Stimulated activated CD8-positive, alpha-beta memory T cell treated with anti-CD3 and anti-CD28 coated beads, Interleukin-7, amount 100 ng/mL, for 24 hours (primary cell): ENCODE measurements around the gene TRIM9.

ENCODE experiments used
- DNase-seq: peaks from one replicate; pipeline ENCODE4 v3.0.0-alpha.2; 2020; ENCODE audit warnings: low read depth

TRIM9 gene

DNA sequence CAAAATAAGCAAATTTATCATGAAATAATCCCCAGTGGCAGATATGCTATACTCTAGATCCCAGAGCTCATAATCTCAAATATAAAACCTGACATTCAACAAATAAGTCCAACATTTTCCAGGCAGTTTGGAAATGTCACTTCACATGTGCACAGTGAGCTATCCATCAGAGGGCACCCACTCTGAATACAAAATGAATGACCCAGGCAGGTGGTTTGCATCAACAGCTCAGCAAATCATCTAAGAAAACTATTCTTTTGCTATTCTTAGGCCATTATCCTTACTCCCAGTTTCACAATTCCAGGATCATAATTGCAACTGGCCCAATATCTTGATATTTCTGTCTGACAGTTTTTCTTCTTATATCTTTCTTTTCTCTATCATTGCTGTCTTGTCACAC, 38.5 kb downstream of the TRIM9 start:
- no peak for DNase-seq

DNA sequence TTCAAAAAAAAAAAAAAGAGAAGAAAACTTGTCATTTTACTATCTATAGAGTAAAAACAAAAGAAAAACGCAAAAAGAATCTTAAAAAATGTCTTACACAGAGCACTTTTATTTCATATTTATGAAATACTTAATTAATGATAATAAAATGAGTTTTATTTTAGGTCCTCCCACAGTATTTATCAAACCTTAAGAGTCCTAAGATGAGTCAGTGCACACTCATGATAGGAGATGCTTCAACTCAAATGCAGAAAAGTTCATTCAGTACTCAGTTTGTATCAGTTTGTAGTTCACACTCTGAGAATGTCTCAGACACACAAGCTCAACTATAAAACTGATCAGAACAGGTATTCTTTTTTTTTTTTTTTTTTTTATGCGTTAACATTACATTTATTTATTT, 41.7 kb downstream of the TRIM9 start:
- no peak for DNase-seq

DNA sequence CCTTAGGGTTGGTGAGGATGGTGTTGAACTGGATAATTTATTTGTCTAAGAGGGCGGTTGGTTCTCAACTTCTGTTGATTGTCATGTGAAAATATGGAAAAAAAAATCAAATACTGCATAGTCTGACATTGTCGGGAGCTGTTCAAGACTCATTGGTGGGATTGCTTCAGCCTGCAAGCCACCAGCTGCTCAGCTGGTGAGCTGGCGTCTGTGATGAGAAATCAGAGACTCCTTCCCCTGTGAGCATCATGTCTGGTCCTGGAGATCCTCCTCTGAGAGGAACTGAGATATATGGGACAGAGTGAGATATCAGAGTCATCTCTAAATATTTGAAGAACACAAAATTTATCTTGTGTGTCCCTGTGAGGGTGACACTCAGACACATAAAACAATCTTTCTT, 49.9 kb downstream of the TRIM9 start:
- no peak for DNase-seq

DNA sequence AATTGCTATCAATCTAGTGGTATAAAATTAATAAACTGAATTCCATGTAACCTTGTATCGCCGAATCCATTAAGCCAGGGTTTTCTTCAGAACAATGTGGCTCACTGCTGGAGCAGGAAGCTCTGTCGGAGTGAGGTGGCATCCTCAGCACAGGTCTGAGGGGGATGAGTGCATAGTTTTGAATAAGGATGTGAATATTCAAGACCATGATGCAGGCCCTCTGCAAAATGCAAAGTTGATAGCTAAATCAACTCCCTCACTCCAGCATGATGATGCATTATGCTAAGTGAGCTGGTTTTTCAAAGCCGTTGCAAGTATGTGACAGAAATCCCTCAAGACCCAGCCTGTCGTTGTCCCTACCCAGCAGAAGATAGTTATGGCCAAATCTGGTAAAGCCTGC, 53.0 kb downstream of the TRIM9 start:
- DNase-seq = no peak

DNA sequence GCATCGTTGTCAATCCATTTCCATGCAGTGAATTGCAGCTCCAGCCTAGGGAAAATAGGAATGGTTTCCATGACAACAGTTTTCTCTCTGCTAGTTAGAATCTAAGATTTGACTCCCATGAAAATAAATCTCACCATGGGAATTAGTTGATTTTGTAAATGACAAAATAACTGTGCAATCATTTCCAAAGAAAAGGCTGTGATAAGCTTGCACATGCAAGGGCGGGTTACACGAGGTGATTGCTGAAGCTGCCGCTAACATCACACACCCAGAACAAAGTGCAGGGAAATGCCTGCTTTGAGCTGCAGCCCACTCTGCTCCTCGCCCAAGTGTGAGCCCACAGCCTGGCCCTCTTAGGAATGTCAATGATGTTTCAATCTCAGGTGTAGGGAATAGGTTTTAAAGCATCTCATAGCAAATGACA, 53.8 kb downstream of the TRIM9 start:
- no peak for DNase-seq

DNA sequence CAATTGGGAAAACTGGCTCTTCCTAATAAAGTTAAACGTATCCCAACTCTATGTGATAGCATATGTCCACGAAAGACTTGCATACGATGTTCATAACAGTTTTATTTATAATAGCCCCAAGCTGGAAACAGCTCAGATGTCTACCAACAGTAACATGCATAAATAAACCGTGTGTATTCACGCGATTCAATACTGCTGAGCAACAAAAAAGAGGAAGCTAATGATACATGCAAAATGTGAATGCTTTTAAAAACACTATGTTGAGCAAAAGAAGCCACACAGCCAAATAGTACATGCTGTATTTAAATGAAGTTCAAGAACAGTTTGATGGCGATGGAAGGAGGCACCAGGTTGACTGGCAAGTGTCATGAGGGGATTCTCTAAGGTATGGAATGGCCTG, 55.7 kb downstream of the TRIM9 start:
- no peak for DNase-seq

DNA sequence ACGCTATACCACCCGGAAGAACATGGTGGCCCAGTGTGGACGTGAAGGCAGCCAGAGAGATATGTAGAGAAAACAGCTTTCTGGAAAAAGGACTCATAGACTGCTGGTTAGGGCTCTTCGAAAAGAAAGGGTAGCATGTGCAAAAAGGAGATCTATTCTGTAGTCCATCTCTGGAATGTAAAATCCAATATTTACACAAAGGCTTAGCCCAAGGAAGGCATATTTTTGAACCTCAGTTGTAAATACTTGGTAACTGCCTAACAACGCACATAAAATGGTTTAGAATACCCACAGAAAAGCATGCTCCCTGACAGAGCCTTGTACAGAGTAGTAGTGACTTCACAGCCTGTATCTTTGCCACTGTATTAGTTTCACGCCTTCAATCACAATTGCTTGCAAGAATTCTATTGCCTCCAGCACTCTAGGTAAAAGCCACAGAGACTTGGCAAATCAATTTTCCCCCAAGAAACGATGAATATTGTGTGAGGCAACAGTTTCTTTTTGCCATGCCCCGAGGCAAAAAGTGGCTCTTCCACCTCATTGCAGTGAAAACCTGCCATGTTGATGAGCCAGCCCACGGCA, 59.2 kb downstream of the TRIM9 start:
- DNase-seq = no peak

DNA sequence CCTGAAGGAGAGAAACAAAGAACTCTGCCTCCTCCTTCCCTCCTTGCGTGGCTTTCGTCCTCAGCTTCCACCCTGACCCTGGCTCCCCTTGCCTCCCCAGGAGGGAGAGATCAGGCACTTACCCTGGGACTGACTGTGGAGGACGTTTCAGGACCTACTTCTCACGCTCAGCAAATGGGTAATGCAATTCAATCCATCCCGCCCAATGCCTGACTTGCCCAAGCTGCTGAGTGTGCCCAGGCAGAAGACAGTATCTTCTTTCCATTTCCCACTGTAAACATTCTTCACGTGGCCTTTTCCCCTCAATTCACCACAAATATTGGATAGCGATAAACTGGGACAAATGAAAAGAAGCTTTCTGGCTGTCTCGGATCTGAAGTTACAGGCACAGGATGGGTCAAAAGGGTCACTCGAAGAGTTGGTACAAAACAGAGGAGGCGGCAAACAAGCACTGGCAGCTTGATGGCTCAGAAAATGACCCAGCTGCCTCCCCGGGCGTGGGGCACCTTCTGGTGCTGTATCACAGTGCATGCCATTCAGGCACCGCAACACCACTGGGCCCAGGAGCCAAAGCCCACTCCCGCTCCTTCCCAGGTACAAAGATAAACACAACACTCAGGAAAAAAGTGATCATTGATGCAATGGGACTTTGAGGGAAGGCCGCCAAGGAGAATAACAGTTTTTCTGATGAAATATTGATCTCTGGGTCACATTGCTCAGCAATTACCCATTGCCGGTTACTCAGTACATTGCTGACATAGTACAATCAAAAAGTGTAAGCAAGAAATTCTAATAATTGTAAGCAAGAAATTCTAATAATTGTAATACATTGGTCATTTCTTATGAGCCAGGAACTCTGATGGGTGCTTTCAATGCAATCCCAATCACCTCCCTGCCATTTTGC, 65.8 kb downstream of the TRIM9 start:
- no peak for DNase-seq

DNA sequence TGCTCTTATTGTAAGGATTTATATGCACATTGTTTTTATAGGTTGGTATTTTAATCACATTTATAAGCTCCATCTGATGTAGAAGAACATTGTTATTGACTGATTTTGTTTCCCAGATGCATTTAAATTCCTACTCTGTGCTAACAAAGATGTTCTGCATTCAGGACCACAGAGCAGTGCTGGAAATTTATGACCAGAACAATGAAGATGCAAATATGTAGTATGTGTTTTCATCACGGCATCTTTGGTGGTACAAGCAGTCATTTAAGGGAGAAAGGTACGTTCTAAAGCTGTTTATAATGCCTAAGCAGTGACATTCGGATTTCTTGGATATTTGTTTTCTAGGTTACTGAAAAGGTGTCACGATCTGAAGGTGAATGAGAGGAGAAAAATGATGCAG, 66.5 kb downstream of the TRIM9 start:
- no peak for DNase-seq

DNA sequence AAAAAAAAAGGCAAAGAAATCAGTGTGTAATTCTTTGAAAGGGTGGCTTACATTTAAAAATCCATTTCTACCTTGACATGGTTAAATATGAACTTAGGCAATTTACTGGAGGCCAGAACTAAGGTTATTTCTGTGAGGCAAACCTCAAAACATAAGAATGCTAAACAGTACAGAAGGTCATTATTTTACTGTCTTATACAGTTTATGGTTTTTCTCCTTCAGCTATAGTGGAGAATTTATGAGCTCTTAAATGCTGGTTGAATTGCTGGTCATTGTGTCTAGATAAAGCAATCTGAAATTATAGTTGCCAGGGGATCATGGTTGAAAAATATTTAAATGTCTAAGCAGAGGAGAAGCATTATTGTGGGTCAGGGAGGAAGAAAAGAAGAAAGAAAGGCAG, 70.5 kb downstream of the TRIM9 start:
- no peak for DNase-seq

DNA sequence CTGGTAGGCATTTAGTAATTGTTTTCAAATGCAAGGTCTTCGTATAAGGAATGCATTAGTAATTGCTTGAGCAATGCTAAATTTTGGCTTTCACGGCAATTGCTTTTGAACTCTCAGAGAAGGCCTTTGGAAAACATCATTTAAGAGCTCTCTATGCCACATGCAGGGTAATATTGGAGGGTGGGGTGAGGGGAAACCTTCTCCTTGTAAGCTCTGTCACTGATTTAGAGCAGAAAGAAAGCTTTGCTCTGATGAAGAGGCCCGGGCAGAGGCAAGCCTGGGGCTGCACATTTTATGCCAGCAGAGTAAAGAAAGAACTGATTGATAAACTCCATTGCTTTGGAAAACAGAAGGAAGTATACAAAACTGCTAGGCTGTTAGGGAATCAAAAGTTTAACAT, 70.9 kb downstream of the TRIM9 start:
- no peak for DNase-seq

DNA sequence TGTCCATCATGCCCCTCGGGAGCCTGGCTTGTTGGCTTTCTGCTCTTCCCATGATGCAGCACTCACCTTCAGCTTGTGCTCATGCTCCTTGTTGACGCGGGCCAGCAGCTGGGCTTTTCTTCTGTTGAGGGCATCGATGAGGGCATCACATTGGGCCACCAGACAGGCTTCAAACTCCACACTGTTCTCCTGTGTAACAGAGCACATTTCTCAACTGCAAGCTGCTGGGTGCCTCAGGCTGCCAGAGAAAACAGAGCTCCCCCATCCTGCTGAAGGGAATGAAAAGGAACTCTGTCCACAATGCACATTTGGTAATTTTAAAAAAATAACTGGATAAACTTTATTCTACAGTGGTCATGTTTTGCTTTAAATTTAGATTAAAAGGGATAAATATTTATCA, 72.1 kb downstream of the TRIM9 start:
- no peak for DNase-seq

DNA sequence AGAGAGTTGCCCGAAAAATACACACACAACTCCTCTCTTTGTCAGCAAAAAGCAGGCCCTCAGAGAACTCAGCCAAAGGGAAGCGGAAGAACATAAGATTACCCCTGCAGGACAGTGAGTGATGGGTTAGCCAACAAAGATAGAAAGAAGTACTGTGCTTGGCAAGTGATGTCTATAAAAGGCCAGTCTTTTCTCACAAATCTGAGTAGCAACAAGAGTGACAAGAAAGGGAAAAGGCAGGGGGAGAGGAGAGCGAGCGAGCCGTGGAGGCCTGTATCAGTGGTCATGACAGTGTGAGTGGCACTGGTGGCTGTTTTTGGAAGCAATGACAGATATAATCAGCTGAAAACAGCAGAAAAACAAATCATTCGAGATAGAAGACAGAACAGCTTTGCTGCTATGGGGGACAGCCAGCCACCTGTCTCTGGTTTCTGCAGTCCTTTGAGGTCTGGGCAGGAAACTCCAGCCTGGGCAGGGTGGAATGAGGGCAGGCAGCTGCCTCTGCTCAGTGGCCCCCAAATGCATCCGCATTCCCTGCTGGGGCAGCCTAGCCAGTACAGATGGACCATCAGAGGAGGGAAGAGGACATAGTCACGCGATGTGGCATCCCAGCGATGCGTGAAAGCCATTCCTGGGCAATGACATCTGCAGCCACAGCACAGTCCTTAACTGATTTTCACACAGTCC, 74.7 kb downstream of the TRIM9 start:
- DNase-seq = no peak

DNA sequence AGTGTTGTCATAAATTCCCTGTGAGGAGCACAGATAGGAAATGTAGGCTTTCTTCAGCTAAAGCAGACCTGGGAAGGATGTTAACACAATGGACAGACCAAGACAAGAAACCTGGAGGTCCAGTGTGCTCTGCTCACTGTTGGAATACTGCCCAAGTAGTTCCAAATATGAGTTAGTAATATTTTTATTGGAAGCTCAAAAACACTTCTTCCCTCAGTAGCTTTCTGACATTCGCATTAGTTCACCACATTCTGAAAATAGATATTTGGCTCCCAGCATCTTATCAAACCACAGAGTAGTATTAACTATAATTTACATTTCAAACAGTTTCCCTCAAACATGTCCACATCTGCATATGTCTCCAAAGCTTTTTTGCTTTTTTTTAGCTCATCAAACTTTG, 75.8 kb downstream of the TRIM9 start:
- DNase-seq = no peak

DNA sequence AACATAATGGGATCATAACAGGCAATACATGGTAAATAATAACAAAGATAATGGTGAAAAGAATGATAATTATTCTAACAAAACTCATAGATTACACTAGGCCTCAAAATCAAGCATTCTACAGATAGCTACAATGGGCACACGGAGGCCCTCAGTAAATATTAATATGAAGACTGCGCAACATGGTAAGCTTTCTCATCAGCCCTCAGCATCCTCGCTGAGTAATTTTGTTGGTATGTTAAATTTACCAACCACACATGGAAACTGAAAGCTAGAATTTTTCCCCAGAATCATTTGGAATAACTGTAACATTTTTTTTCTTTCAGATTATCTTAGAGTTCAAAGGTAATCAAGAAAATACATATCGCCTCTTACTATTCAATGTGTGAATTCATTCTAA, 76.4 kb downstream of the TRIM9 start:
- no peak for DNase-seq

DNA sequence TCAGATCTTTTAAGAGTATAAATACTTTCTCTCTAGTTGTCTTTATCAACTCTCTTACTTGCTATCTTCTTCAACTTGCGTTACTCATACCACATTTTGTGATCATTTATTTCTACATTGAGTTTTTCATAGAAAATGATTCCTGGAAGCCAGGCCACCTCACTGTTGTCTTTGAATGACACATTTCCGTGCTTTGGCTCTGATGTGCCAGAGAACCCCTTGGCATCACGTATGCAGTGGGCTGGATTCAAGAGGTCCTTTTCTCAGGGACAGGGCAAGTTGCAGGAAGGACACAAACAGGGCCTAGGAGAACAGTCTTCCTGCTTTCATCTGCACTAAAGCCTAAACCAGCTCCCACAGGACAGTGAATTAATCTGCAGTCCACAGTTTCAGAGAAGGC, 80.3 kb downstream of the TRIM9 start:
- no peak for DNase-seq

DNA sequence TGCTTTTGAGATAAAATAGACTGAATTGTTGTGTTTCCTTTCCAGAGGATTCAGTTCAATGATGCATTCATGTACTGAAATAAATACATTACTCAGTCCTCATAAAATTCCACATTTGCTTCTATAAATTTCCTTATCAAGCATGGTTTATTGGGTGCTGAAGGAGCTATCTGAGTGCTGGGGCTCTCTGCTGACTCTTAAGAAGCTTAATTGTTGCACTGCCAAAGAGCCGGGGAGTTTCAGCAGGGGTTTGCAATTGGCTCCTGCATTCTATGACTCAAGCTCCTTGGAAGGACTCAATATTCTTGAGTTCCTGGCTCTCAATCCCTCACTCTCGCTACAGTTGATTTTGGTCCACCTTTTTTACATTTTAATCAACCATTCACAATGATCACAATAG, 80.8 kb downstream of the TRIM9 start:
- no peak for DNase-seq

DNA sequence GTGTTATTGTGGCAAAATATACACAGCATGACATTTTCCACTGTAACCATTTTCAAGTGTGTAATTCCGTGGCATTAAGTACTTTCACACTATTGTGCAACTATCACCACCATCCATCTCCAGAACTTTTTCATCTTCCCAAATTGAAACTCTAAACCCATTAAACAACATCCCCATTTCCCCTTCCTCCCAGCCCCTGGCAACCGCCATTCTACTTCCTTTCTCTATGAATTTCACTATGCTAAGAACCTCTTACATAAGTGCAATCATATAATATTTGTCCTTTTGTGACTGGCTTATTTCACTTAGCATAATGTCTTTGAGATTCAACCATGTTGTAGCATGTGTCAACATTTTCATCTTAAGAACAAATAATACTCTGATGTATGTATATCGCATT, 82.8 kb downstream of the TRIM9 start:
- no peak for DNase-seq

DNA sequence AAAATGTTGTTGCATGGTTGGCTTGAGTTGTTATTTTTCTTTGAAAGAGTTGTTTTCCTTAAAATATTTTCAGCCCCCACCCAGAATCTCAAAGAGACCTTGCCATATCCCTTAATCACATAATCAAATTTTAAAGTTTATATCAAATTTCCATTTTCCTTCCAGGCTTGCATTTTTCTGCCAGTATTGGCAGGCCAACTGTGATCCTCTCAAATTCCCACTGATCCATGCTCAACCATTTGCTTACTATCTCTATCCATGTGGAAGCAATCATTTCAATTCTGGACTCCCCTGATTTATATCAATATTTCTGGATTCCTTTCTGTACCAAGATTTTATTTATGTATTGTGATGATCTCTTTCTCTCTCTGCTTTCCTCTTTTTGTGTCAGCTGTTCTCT, 86.5 kb downstream of the TRIM9 start:
- no peak for DNase-seq

DNA sequence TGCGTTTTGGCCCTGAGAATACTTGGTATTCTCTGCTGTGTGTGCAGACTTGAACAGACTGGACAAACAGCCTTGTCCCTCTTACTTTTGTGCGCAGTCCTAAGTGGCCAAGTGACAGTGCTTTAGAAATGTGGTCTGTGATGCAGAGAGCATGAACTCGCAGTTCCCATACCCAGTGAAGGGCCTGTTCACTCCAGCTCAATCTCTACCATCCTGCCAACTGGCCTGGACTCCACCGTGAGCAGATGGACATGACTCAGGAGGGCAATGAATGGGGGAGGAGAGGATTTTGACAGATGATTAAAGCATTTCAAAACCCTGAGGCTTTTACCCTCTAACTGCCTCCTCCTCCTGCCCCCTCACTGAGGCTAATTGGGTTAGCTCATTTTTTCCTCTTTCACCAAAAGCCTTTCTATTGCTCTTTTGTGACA, 88.1 kb downstream of the TRIM9 start:
- no peak for DNase-seq

DNA sequence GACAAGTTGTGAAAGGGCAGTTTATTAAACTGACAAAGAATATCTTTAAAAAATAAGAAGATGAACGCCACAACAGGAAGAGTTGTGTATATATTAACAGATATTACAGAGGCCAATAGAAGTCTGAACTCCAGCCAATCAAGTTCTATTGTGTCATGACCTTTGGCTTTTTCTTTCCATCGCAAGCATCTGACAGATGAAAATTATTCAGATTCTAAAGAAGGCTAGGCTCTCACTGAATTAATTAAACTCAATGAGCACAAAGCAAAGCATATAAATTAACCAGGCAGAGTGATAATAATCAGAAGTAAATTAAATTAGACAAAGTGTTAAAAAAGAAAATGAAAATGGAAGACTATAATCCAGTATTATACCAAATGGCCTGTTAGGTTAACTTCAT, 88.6 kb downstream of the TRIM9 start:
- no peak for DNase-seq

DNA sequence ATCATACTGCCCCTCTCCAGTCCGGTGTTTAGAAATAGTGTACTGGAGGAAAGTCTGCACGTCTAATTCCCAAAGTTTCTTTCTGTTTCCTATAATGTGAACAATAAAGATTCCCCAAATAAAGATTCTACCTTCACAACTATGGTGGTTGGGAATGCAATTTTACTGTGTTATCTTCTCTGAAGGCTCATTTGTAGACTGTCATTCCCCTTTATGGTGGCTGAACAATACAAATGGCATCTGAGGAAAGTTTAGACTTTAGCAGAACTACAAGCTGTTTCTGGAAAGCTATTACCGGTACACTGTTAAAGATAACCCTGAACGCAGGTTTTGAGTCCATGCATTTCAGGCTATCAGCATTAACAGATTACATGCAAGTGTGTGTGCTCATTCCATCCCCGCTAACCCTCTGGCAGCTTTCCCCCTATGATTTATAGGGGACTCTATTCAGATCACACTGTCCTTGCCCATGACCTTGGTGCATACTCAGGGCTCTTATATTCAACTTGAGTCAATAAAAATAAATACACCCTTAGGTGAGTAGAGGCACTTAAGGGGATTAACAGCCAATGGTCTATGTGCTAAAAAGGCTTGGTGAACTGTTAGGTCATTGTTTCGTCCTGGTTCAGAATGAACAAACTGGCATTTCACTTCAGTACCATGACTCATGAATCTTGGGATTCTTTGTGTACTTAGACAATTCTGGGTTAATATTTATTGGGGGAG, 89.9 kb downstream of the TRIM9 start:
- DNase-seq = no peak

DNA sequence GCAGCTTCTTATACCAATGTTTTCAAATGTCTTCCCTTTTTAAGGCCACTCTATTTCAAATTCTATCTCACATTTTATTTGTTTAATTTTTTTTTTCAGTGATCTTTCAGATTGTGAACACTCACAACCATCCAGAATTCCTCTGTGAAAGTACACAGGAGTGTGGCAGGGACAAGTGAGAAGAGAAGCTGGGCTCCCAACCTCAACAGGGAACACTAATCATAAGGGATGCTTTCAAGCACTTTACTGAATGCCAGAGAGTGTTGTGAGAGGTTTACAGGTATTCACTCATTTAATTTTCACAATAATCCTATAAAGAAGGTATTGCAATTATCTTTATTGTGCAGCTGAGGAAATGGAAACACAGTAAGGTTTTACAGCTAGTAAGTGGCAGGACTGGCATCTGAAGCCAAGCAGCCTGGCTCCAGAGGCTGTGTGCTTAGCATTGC, 90.5 kb downstream of the TRIM9 start:
- DNase-seq = no peak
